HepG2 (cell line): ENCODE measurements around the gene TUBA4A. TPM values are rescaled to one million over a fixed set of nuclear protein-coding genes. Genes with fewer than 3 reads are reported as not detected.

Experiments used
- ESRRA ChIP-seq: sonication (generic); formaldehyde crosslinking; IDR thresholded peaks from 2 replicates; pipeline ENCODE4 v1.5.1; 2020; ENCODE audit warnings: mild to moderate bottlenecking, low read depth, missing genetic modification reagents
- EZH2 ChIP-seq: conservative IDR thresholded peaks from 2 replicates; pipeline ENCODE4 v1.6.1; 2012; ENCODE audit warnings: mild to moderate bottlenecking, low read depth, low read length, moderate library complexity
- IKZF1 ChIP-seq: fragments of 450-650 bp; IDR thresholded peaks from 2 replicates; pipeline ENCODE4 v1.7.1; 2016
- MYNN ChIP-seq: sonication (generic); formaldehyde crosslinking; IDR thresholded peaks from 2 replicates; pipeline ENCODE4 v1.4.0; 2020; ENCODE audit warnings: mild to moderate bottlenecking, low read depth, missing genetic modification reagents
- SIX1 ChIP-seq: sonication (generic); formaldehyde crosslinking; IDR thresholded peaks from 2 replicates; pipeline ENCODE4 v1.4.0; 2020; ENCODE audit warnings: missing genetic modification reagents, borderline replicate concordance
- TBX3 ChIP-seq: fragments of 450-650 bp; IDR thresholded peaks from 2 replicates; pipeline ENCODE4 v1.6.1; 2017; ENCODE audit warnings: antibody characterized with exemption, mild to moderate bottlenecking, inconsistent platforms, borderline replicate concordance
- ZNF12 ChIP-seq: sonication (generic); formaldehyde crosslinking; IDR thresholded peaks from 2 replicates; pipeline ENCODE4 v1.5.0; 2020; ENCODE audit warnings: missing genetic modification reagents
- ZNF282 ChIP-seq: fragments of 450-650 bp; IDR thresholded peaks from 2 replicates; pipeline ENCODE4 v1.6.1; 2018; ENCODE audit not compliant: partially characterized antibody
- ZNF3 ChIP-seq: IDR thresholded peaks from 2 replicates; pipeline ENCODE4 v1.7.0; 2017; ENCODE audit warnings: inconsistent platforms
- ZNF510 ChIP-seq: sonication (generic); formaldehyde crosslinking; IDR thresholded peaks from 2 replicates; pipeline ENCODE4 v1.4.0; 2020; ENCODE audit warnings: low read depth, mild to moderate bottlenecking, missing genetic modification reagents
- ZNF550 ChIP-seq: sonication (generic); formaldehyde crosslinking; IDR thresholded peaks from 2 replicates; pipeline ENCODE4 v1.4.0; 2020; ENCODE audit warnings: mild to moderate bottlenecking, missing genetic modification reagents, borderline replicate concordance
- ZNF619 ChIP-seq: sonication (generic); formaldehyde crosslinking; IDR thresholded peaks from 2 replicates; pipeline ENCODE4 v1.4.0; 2020; ENCODE audit warnings: mild to moderate bottlenecking, missing genetic modification reagents
- ZSCAN25 ChIP-seq: sonication (generic); formaldehyde crosslinking; IDR thresholded peaks from 2 replicates; pipeline ENCODE4 v1.8.0; 2022; ENCODE audit warnings: mild to moderate bottlenecking, missing genetic modification reagents
- ZSCAN29 ChIP-seq: sonication (generic); formaldehyde crosslinking; conservative IDR thresholded peaks from 2 replicates; pipeline ENCODE4 v1.4.0; 2020; ENCODE audit warnings: mild to moderate bottlenecking, missing genetic modification reagents
- polyA plus RNA-seq, 8 experiments: library from polyadenylated mRNA; depleted of rRNA in 3 of 8; stranded (reverse) in 7 of 8; unstranded in 1 of 8; fragments of >200 nt; fragmentation: Illumina TruSeq in 4 of 8; extraction: Trizol in 4 of 8; gene quantifications; 2 replicates each; pipeline versions ENCODE4 v1.2.1 to v1.2.3, GENCODE V29; 2011 to 2016; ENCODE audit warnings: low read depth in 4 of 8, missing spikeins in 1 of 8, mixed read lengths in 1 of 8; ENCODE audit not compliant: insufficient read depth in 1 of 8
- total RNA-seq, 5 experiments: library from RNA; depleted of rRNA; stranded (reverse); fragments of >200 nt; fragmentation: Illumina TruSeq; extraction: Trizol; gene quantifications; 2 replicates each; pipeline ENCODE4 v1.2.3, GENCODE V29; 2016; ENCODE audit warnings: low read depth in 1 of 5
- TF ChIP-seq, protein P1 (sequence below): sonication (generic); formaldehyde crosslinking; IDR thresholded peaks from 2 replicates; pipeline ENCODE4 v1.5.0; 2020; ENCODE audit warnings: mild to moderate bottlenecking, low read depth, missing genetic modification reagents, borderline replicate concordance
- TF ChIP-seq, protein P2 (sequence below): sonication (generic); formaldehyde crosslinking; conservative IDR thresholded peaks from 2 replicates; pipeline ENCODE4 v1.8.0; 2022; ENCODE audit warnings: mild to moderate bottlenecking, moderate library complexity, missing genetic modification reagents
- TF ChIP-seq, protein P3 (sequence below): sonication (generic); formaldehyde crosslinking; IDR thresholded peaks from 2 replicates; pipeline ENCODE4 v1.8.0; 2022; ENCODE audit warnings: missing genetic modification reagents, low read depth, mild to moderate bottlenecking, borderline replicate concordance
- TF ChIP-seq, protein P4 (sequence below): sonication (generic); formaldehyde crosslinking; IDR thresholded peaks from 2 replicates; pipeline ENCODE4 v1.9.0; 2021; ENCODE audit warnings: missing genetic modification reagents, mild to moderate bottlenecking, borderline replicate concordance
- TF ChIP-seq, protein P5 (sequence below): sonication (generic); formaldehyde crosslinking; IDR thresholded peaks from 2 replicates; pipeline ENCODE4 v1.8.0; 2022; ENCODE audit warnings: missing genetic modification reagents, mild to moderate bottlenecking, moderate library complexity, borderline replicate concordance
- TF ChIP-seq, protein P6 (sequence below): sonication (generic); formaldehyde crosslinking; IDR thresholded peaks from 2 replicates; pipeline ENCODE4 v1.5.1; 2020; ENCODE audit warnings: mild to moderate bottlenecking, moderate library complexity, missing genetic modification reagents

Gene TUBA4A
- total and polyA plus RNA-seq, 2 of the 13 experiments (the other 11 are each of a cell fraction or from before 2014, with no cell fraction given) = 1.3 to 12.7 TPM

DNA sequence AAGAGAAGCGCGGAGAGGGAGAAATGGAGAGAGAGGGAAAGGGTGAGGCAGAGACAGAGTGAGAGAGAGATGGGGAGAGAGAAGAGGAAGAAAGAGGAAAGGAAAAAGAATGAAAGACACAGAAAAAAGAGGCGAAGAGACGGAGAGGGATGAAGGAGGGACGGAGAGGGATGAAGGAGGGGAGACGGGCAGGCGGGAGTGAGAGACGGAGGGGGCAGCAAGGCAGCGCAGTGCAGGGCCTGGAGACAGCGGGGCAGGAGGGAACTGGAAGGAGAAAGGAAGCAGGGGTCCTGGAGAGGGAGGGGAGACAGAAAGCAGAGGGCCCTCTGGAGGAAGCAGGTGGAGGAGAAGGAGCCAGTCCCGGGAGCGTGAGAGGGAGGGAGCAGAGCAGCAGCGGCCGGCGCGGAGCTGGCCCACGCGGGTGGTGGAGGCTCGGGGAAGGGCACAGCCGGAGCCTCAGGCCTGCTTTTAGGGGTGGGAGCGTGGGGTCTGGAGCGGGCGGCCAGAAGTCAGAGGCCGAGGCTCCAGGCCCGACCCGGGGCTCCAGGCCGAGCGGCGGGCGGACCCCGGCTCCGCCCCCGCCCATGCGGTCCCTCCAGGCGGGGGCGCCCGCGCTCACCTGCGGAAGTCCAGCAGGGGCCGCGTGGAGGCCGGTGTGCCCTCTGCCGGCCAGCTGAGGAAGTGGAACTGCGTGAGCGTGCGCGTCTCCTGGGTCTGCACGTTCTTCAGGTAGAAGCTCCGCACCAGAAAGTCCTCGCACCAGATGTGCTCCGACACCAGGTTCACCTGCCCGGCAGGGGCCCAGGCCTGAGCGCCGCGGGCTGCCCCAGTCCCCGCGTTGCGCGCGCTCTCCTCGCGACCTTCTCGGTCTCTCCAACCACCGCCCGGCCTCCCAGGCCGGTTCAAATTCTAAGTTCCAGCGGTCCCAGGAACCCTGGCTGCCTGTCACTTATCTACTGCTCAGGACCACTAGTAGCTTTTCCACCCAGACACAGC is 40.9 kb upstream of the TUBA4A start (continued):
- peak; percentile 95; the same call in 1 of the 2 replicates for TF ChIP-seq ZNF619 (CRISPR knock-in tag)
- TF ChIP-seq ESRRA (CRISPR knock-in tag) = peak; percentile 19; the same call in 1 of the 2 replicates
- no peak for TF ChIP-seq EZH2
- peak; percentile 53; the same call in 1 of the 2 replicates for TF ChIP-seq ZNF510 (CRISPR knock-in tag)
- no peak for TF ChIP-seq ZNF550 (CRISPR knock-in tag)
- peak; percentile 85 for TF ChIP-seq ZSCAN25
- no peak for TF ChIP-seq SIX1 (CRISPR knock-in tag)
- TF ChIP-seq ZNF12 (CRISPR knock-in tag) = peak; percentile 26; the same call in 1 of the 2 replicates
- 0 out of 2 replicates have a peak, but pooled peaks have one; percentile 42 for TF ChIP-seq MYNN (CRISPR knock-in tag)
- peak; percentile 65; the same call in 1 of the 2 replicates for TF ChIP-seq ZSCAN29
- no peak for TF ChIP-seq ZNF3 (CRISPR knock-in tag)
- TF ChIP-seq, protein P1, sequence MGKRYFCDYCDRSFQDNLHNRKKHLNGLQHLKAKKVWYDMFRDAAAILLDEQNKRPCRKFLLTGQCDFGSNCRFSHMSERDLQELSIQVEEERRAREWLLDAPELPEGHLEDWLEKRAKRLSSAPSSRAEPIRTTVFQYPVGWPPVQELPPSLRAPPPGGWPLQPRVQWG (CRISPR knock-in tag) = no peak
- TF ChIP-seq, protein P2, sequence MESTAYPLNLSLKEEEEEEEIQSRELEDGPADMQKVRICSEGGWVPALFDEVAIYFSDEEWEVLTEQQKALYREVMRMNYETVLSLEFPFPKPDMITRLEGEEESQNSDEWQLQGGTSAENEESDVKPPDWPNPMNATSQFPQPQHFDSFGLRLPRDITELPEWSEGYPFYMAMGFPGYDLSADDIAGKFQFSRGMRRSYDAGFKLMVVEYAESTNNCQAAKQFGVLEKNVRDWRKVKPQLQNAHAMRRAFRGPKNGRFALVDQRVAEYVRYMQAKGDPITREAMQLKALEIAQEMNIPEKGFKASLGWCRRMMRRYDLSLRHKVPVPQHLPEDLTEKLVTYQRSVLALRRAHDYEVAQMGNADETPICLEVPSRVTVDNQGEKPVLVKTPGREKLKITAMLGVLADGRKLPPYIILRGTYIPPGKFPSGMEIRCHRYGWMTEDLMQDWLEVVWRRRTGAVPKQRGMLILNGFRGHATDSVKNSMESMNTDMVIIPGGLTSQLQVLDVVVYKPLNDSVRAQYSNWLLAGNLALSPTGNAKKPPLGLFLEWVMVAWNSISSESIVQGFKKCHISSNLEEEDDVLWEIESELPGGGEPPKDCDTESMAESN (CRISPR knock-in tag) = peak; percentile 93
- TF ChIP-seq, protein P3, sequence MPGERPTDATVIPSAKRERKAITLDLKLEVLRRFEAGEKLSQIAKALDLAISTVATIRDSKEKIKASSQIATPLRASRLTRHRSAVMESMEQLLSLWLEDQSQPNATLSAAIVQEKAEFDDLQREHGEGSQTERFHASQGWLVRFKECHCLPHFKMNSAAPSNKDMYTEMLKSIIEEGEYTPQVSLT (CRISPR knock-in tag) = peak; percentile 19; the same call in 1 of the 2 replicates
- TF ChIP-seq, protein P4, sequence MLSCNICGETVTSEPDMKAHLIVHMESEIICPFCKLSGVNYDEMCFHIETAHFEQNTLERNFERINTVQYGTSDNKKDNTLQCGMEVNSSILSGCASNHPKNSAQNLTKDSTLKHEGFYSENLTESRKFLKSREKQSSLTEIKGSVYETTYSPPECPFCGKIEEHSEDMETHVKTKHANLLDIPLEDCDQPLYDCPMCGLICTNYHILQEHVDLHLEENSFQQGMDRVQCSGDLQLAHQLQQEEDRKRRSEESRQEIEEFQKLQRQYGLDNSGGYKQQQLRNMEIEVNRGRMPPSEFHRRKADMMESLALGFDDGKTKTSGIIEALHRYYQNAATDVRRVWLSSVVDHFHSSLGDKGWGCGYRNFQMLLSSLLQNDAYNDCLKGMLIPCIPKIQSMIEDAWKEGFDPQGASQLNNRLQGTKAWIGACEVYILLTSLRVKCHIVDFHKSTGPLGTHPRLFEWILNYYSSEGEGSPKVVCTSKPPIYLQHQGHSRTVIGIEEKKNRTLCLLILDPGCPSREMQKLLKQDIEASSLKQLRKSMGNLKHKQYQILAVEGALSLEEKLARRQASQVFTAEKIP (CRISPR knock-in tag) = no peak
- TF ChIP-seq, protein P5, sequence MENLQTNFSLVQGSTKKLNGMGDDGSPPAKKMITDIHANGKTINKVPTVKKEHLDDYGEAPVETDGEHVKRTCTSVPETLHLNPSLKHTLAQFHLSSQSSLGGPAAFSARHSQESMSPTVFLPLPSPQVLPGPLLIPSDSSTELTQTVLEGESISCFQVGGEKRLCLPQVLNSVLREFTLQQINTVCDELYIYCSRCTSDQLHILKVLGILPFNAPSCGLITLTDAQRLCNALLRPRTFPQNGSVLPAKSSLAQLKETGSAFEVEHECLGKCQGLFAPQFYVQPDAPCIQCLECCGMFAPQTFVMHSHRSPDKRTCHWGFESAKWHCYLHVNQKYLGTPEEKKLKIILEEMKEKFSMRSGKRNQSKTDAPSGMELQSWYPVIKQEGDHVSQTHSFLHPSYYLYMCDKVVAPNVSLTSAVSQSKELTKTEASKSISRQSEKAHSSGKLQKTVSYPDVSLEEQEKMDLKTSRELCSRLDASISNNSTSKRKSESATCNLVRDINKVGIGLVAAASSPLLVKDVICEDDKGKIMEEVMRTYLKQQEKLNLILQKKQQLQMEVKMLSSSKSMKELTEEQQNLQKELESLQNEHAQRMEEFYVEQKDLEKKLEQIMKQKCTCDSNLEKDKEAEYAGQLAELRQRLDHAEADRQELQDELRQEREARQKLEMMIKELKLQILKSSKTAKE (CRISPR knock-in tag) = no peak
- TF ChIP-seq ZNF282 = no peak
- no peak for TF ChIP-seq IKZF1
- TF ChIP-seq, protein P6, sequence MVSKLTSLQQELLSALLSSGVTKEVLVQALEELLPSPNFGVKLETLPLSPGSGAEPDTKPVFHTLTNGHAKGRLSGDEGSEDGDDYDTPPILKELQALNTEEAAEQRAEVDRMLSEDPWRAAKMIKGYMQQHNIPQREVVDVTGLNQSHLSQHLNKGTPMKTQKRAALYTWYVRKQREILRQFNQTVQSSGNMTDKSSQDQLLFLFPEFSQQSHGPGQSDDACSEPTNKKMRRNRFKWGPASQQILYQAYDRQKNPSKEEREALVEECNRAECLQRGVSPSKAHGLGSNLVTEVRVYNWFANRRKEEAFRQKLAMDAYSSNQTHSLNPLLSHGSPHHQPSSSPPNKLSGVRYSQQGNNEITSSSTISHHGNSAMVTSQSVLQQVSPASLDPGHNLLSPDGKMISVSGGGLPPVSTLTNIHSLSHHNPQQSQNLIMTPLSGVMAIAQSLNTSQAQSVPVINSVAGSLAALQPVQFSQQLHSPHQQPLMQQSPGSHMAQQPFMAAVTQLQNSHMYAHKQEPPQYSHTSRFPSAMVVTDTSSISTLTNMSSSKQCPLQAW (CRISPR knock-in tag) = no peak
- TF ChIP-seq TBX3 = no peak
